Mononuclear cell (primary cell): ENCODE data around the gene TACC2. TPM values are rescaled to one million over a fixed set of nuclear protein-coding genes. Genes with fewer than 3 reads are reported as not detected.

Experiments used
- H3K27me3 ChIP-seq: 2 replicates; pipeline ENCODE4 v1.6.0; 2011; ENCODE audit warnings: low read length, control low read depth; ENCODE audit not compliant: insufficient read depth
- H3K4me1 ChIP-seq: 2 replicates; pipeline ENCODE4 v1.5.1; 2011; ENCODE audit warnings: mild to moderate bottlenecking, low read length, control low read depth; ENCODE audit not compliant: insufficient read depth
- H3K4me3 ChIP-seq: 2 replicates; pipeline ENCODE4 v1.5.1; 2011; ENCODE audit warnings: mild to moderate bottlenecking, low read length, moderate library complexity
- H3K9me3 ChIP-seq: 2 replicates; pipeline ENCODE4 v1.5.1; 2011; ENCODE audit warnings: low read depth, mild to moderate bottlenecking, control low read depth, low read length
- total RNA-seq: library from RNA; depleted of rRNA; stranded (reverse); fragments of >200 nt; gene quantifications from one replicate; pipeline ENCODE4 v1.2.3, GENCODE V29; 2012

Gene TACC2
- total RNA-seq, 1 donor = not detected

DNA sequence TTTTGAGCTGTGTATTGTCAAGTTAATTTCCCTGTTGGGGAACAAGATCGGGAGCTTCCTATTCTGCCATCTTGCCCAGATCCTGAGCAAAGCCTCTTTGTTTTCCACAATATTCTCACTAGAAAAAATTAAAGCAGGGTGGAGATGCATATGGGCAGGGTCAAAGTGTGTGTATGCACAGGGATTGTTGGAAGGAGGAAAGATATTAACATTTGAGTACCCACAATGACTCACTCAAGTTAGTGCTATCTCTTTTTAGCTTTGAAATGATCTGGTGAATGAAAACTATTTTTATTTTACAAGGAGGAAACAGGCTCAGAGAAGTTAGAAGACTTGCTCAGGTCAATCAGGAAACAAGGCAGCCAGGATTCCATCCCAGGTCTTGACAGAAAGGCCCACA lies 275.5 kb downstream of the TACC2 start:
- no peak overlapping the region for H3K4me3 ChIP-seq
- H3K9me3 ChIP-seq = no peaks in the 10 kb centered on the region
- no peaks in the 10 kb centered on the region for H3K27me3 ChIP-seq
- H3K4me1 ChIP-seq = no peaks in the 10 kb centered on the region

- no peaks in the 10 kb centered on the region for H3K4me1 ChIP-seq
- no peak overlapping the region for H3K4me3 ChIP-seq
- no peaks in the 10 kb centered on the region for H3K9me3 ChIP-seq
- no peaks in the 10 kb centered on the region for H3K27me3 ChIP-seq
Measured at GRCh38 chr10:122264931-122265330, 276.0 kb downstream of the TACC2 start.

DNA sequence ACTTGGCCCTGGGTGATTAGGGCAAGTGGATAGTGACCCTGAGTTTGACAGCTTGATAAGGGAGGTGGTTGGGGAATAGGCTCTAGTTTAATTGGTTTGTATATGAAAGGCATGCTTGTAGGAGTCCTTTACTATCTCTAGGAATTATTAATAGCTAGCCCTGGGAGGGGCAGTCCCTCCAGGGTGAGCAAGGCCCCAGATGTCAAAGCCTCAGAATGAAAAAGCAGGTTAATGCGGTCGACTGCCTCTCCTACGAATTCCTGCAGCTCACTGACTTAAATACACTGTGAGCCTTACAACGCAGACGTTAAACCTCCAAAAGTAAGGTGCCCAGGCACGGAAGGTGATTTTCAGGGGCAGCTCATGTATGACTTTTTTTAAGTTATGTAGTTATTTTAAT lies 276.9 kb downstream of the TACC2 start:
- Histone ChIP-seq H3K4me1 (no peaks in the 10 kb centered on the region), H3K27me3 (no peaks in the 10 kb centered on the region), H3K4me3 (no peak overlapping the region), H3K9me3 (no peaks in the 10 kb centered on the region)

DNA sequence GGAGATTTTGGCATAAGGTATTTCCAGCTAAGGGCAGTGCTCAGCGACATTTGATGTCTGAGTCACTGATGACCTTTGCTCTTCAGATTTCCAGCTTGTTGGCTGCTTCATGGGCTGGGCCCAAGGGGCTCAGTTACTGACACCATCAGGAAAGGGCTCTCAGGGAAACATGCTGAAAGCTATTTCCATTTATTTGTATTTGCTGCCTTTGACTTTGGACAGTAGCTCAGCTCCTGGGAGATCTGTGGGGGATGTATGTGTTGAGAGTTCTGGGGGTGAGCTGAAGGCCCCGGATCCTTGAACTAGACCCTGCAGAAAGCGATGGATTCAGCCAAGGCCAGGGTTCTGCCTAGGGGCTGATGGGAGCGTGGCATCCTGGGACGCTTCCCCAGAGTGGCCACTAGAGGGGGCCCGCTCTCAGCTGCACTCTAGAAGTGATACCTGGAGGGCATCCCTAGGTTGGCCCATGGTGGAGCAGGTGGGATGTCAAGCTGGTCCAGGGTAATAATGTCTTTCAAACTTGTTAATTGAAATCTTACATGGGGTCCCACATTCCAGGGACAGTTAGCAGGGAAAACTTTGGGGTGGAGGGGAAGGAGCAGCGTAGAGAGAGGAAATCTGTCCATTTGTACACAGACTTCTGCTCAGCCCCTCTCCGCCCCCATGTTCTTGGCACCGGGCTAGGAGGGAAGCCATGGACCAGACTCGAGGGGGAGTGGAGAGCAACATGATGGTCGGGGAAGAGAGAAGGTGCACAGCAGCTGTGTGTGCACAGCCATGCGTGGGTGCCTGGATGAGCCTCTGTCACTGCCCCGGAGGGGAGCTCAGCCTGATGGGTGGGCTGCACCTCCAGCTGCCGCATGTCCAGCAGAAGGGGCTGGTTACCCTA lies 279.1 kb downstream of the TACC2 start:
- H3K27me3 ChIP-seq = no peaks in the 10 kb centered on the region
- no peaks in the 10 kb centered on the region for H3K9me3 ChIP-seq
- no peak overlapping the region for H3K4me3 ChIP-seq
- H3K4me1 ChIP-seq = no peaks in the 10 kb centered on the region

DNA sequence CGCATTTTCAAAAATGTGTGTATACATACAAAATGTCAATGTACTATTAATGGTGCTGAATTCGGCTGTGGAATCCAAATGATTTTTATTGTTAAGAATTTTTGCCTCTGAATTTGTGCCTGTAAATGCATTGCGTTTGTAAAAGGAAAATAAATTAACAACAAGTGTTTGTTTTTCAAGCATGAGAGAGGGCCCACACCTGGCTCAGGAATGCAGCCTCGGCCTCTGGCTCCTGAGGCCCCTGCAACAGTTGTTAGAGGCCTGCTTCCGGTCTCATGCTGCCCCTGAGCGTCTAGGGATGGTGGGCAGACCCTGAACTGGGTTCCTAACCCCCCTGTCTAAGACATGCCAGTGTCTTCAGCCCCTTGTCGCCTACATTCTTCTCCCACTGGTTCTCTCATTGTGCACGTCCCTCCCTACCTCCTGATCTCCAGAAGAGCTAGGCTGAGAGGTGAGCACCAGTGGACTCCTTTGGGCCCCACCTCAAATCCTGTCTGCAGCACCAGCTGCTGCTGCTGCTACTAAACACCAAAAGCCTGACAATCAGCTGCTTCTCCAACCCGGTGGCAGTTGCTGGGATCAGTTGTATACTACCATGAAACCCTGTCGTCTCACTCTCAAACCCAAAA lies 280.2 kb downstream of the TACC2 start:
- no peaks in the 10 kb centered on the region for H3K4me1 ChIP-seq
- H3K9me3 ChIP-seq = no peaks in the 10 kb centered on the region
- no peak overlapping the region for H3K4me3 ChIP-seq
- H3K27me3 ChIP-seq = no peaks in the 10 kb centered on the region

GRCh38 chr10:122271076-122271475 lies 282.1 kb downstream of the TACC2 start, which contains the start of gene BTBD16:
BTBD16 (plus strand) TSS chr10:122271296; CDS start chr10:122275082, 3,786 bp downstream.
- Histone ChIP-seq H3K4me1 (no peaks in the 10 kb centered on the region), H3K27me3 (no peaks in the 10 kb centered on the region), H3K4me3 (no peak within 1 kb of the TSS), H3K9me3 (no peaks in the 10 kb centered on the region)

DNA sequence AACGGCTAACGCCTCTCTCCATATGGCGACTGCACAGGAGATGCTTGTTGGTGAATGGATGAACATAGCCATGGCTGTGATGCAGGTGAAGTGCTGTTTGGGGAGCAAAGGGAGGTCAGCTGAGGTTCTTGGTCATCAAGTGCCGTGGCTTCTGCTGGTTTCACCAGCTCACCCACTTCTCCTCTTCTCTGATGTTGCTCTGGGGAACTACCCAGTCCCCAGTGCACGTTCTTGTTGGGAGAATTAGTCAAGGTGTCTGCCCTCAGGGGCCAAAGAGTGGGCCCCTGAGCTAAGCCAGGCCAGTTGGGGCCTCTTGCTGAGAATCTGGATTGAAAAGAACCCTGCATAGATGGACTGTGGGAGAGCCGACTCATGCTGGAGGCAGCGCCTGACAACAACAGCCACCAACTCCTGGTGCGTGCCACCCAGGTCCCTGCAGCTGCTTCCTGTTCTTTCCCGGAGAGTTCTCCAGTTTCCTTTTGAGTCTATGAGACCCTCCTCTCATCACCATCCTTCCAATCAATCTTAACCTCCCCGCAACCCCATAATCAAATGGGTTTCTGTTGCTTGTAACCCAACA lies 285.1 kb downstream of the TACC2 start:
- H3K9me3 ChIP-seq = no peaks in the 10 kb centered on the region
- no peaks in the 10 kb centered on the region for H3K4me1 ChIP-seq
- no peak overlapping the region for H3K4me3 ChIP-seq
- H3K27me3 ChIP-seq = no peaks in the 10 kb centered on the region

- no peaks in the 10 kb centered on the region for H3K4me1 ChIP-seq
- no peak overlapping the region for H3K4me3 ChIP-seq
- no peaks in the 10 kb centered on the region for H3K27me3 ChIP-seq
- no peaks in the 10 kb centered on the region for H3K9me3 ChIP-seq
Measured at GRCh38 chr10:122276611-122277208, 287.7 kb downstream of the TACC2 start.

GRCh38 chr10:122277526-122278136 lies 288.7 kb downstream of the TACC2 start:
- H3K4me1 ChIP-seq = no peaks in the 10 kb centered on the region
- H3K4me3 ChIP-seq = no peak overlapping the region
- no peaks in the 10 kb centered on the region for H3K27me3 ChIP-seq
- no peaks in the 10 kb centered on the region for H3K9me3 ChIP-seq

DNA sequence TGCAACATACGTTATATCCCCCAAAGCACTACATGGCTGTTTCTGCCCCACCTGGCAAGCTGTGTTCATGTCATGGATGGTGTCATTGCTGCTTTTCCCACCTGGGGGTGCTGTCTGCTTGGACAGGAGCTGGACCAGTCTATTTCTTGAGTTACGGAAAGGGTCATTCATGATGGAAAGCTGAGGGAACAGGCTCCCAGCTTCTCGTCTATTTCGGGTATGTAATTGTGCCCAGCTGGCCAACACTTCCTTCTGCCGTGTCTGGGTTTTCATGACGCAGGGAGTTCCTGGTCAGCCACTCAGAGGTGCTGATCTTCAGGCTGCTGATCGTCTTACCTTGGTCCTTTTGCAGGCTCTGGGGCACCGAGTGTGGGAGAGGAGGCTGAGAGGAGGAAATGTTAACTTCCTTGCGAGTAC lies 290.8 kb downstream of the TACC2 start:
- no peak overlapping the region for H3K4me3 ChIP-seq
- no peaks in the 10 kb centered on the region for H3K4me1 ChIP-seq
- H3K9me3 ChIP-seq = no peaks in the 10 kb centered on the region
- H3K27me3 ChIP-seq = no peaks in the 10 kb centered on the region

GRCh38 chr10:122280156-122280555 lies 291.2 kb downstream of the TACC2 start:
- no peaks in the 10 kb centered on the region for H3K4me1 ChIP-seq
- H3K27me3 ChIP-seq = no peaks in the 10 kb centered on the region
- H3K4me3 ChIP-seq = no peak overlapping the region
- no peaks in the 10 kb centered on the region for H3K9me3 ChIP-seq

- Histone ChIP-seq H3K9me3 (no peaks in the 10 kb centered on the region), H3K4me3 (no peak overlapping the region), H3K4me1 (no peaks in the 10 kb centered on the region), H3K27me3 (no peaks in the 10 kb centered on the region)
Measured at GRCh38 chr10:122281018-122281626, 292.2 kb downstream of the TACC2 start.

- Histone ChIP-seq H3K27me3 (no peaks in the 10 kb centered on the region), H3K9me3 (no peaks in the 10 kb centered on the region), H3K4me1 (no peaks in the 10 kb centered on the region), H3K4me3 (no peak overlapping the region)
Measured at GRCh38 chr10:122281751-122282150, 292.8 kb downstream of the TACC2 start.

- Histone ChIP-seq H3K27me3 (no peaks in the 10 kb centered on the region), H3K9me3 (no peaks in the 10 kb centered on the region), H3K4me3 (no peak overlapping the region), H3K4me1 (no peaks in the 10 kb centered on the region)
Measured at GRCh38 chr10:122282253-122282671, 293.3 kb downstream of the TACC2 start.
